ENCODE measurements around the gene CHN1.

Gene CHN1

DNA sequence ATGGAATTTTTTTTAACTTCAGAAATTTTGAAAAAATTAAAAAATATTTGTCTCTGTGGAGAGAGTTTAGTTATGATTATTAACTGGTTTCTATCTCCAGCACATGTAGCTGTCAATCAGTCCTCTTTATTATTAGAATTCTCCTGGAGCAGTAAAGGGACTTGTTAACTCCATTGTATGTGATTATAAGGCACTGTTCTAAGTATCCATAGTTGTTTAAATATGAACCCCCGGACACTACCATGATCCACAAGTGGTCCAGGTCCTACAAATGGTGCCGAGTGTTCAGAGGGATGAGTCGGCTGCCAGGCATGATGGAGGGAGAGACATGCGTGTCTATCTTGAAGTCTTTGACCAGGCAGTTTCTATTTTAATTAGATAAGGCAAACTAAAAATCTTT, 241.4 kb downstream of the CHN1 start:
- no peak overlapping the region for H3K4me3 ChIP-seq (ENCODE audit: low read length)
- no peak for DNase-seq (ENCODE audit: low read depth)
- TF ChIP-seq, protein P1, sequence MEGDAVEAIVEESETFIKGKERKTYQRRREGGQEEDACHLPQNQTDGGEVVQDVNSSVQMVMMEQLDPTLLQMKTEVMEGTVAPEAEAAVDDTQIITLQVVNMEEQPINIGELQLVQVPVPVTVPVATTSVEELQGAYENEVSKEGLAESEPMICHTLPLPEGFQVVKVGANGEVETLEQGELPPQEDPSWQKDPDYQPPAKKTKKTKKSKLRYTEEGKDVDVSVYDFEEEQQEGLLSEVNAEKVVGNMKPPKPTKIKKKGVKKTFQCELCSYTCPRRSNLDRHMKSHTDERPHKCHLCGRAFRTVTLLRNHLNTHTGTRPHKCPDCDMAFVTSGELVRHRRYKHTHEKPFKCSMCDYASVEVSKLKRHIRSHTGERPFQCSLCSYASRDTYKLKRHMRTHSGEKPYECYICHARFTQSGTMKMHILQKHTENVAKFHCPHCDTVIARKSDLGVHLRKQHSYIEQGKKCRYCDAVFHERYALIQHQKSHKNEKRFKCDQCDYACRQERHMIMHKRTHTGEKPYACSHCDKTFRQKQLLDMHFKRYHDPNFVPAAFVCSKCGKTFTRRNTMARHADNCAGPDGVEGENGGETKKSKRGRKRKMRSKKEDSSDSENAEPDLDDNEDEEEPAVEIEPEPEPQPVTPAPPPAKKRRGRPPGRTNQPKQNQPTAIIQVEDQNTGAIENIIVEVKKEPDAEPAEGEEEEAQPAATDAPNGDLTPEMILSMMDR (conservative IDR thresholded peaks at IDR 0.05; ENCODE audit: low read length): no peak

DNA sequence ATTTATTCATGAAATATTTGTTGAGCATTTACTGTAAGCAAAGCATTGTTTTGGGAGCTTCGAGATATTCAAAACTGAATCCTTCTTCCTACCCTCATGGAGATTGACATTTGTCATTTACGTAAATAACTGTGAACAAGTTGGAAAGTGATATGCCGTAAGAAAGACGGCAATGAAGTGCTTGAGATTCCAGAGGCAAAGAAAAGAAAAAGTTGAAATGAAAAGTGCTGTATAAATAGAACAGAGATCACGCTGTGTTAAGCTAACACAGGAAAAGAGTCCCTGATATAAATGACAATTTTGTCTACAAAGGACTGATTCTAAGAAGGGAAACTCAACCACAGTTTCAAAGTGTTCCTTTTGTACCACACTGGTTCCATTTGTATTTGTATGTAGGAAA, 242.7 kb downstream of the CHN1 start:
- TF ChIP-seq, protein P1 (conservative IDR thresholded peaks at IDR 0.05; ENCODE audit: low read length): no peak
- no peak for DNase-seq (ENCODE audit: low read depth)
- no peak overlapping the region for H3K4me3 ChIP-seq (ENCODE audit: low read length)

DNA sequence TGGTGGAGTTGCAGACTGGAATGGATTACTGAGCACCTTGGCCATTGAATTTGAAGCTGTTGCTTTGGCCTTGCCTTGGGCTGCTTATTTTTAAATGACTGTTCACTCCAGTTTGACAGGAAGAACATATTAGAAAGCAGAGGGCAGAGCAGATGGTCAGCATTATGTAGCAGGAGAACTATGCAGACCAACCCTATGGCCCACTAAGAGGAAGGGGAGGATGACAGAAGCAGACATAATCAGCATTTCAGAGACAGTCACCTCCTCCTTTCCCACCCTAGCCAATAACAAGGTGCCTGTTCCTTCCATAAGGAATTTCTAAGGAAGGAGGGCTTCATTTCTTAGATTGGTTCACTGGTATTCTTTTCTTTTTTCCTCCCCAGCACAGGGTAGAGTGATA, 243.3 kb downstream of the CHN1 start:
- TF ChIP-seq, protein P1 (conservative IDR thresholded peaks at IDR 0.05; ENCODE audit: low read length): no peak
- peak; percentile 40 for DNase-seq (ENCODE audit: low read depth)
- H3K4me3 ChIP-seq (ENCODE audit: low read length): no peak overlapping the region

DNA sequence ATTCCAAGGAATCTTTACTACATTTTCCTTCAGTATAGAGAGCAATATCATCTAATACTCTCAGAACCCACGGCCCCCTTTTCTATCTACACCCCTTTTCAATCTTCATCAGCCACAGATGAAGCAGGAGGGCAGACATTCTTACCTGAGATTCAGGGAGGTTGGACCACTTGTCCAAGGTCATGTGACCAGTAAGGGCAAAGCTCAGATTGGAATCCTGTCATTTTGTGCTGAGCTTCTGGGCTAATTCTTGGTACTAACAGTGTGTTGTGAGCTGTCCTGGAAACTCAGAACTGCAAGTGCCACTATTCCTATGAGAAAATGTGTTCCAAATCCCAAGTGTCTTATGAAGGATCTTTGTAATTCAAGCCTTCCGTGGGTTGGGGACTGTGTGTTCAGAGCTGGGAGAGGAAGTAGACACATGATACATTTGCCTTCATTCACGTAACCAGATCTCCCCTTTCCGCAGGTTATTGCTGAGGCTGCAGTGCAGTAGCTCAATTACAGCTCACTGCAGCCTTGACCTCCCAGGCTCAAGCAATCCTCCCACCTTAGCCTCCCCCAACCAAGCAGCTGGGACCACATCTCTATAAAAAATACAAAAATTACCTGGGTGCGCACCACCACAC, 244.2 kb downstream of the CHN1 start:
- no peak overlapping the region for H3K4me3 ChIP-seq (ENCODE audit: low read length)
- DNase-seq (ENCODE audit: low read depth): no peak
- TF ChIP-seq, protein P1 (conservative IDR thresholded peaks at IDR 0.05; ENCODE audit: low read length): no peak

DNA sequence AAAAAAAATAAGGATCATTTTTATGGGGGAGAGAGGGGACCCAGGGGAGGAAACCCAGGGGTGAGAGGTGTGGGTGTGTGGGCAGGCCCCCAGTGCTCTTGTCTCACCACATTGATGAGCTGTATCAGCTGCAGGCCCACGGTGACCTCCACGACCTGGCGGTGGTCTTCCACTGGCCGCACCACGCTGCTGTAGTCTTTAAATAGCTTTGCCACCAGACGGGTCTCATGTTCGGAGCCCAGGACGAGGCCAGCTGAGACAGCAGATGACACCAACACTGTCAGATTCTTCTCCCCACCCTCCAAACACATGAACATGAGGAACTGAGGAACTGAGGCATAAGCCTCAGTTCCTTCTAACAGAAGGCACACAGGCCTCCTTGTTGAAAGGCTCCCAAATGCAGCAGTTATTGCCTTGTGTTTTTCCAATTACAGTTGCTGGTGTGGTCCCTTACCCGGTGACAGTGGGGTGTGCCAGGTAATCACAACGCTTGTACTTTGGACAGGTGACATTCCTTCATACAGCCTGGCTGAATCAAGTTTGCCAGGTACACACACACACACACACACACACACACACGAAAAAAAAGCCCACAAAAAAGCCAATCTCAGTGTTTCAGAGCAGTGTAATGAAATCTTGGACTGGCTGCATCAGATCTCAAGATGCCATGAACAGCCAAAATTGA, 245.7 kb downstream of the CHN1 start:
- TF ChIP-seq, protein P1 (conservative IDR thresholded peaks at IDR 0.05; ENCODE audit: low read length): no peak
- no peak overlapping the region for H3K4me3 ChIP-seq (ENCODE audit: low read length)
- no peak for DNase-seq (ENCODE audit: low read depth)

DNA sequence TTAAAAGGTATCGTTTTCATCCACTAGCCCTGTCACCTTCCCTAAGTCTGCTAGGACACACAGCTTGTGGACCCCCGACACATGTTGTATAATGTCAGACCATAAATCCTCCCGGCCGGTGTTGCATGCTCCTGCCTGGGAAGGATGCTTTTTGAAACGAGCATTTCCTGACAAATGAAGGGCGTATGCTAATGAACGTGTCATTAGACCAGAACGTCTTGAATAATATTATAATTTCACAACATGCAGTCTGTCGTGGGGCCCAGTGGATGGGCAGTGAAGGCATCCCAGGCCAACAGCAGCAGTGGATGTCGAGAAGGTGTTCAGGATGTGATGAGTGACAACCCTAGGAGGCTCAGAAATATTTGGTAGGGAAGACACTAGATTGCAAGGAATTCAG, 248.4 kb downstream of the CHN1 start:
- no peak for DNase-seq (ENCODE audit: low read depth)
- H3K4me3 ChIP-seq (ENCODE audit: low read length): no peak overlapping the region
- TF ChIP-seq, protein P1 (conservative IDR thresholded peaks at IDR 0.05; ENCODE audit: low read length): no peak

DNA sequence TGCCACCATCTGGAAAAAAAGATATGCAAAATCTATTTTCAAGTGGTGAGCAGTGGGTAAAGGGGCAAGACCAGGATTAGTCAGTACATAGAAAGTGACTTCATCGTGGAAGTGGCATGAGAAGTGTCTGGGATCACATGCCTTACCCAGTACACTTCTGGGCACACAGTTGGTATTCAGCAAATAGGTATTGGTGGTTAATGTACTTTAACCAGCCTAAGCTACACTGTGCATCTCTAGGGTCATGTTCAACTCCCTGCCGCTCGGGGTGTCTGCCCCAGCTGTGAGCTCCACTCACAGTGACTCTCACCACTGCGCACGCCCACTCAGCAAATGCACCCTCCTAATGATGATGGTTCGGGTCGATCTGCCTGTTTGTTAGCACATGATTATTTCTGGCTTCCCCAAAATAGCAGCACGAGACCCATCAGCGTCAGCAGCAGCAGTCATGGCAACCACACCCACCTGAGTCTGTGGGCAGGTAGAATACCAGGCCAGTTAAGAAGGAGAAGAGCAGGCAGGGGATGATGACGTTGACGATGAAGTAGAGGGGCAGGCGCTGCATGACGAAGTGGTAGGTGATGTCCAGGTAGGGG, 252.0 kb downstream of the CHN1 start:
- TF ChIP-seq, protein P1 (conservative IDR thresholded peaks at IDR 0.05; ENCODE audit: low read length): no peak
- no peak overlapping the region for H3K4me3 ChIP-seq (ENCODE audit: low read length)
- no peak for DNase-seq (ENCODE audit: low read depth)
